Astrocyte of the spinal cord (primary cell): ENCODE measurements around the gene OSBPL9.
"Not testable (repeated sequence)": the region's sequence is repeated elsewhere in the genome, so short reads cannot be mapped to it uniquely, and the experiment has no call there.

Source experiments
- DNase-seq: peaks from one replicate; pipeline ENCODE4 v3.0.0; 2011; ENCODE audit warnings: low read depth, low spot score
- H3K4me3 ChIP-seq: 2 replicates; pipeline ENCODE4 v1.5.1; 2011; ENCODE audit warnings: low read depth, mild to moderate bottlenecking, low read length, moderate library complexity
- CTCF ChIP-seq: IDR thresholded peaks from 2 replicates; pipeline ENCODE4 v1.5.1; 2012; ENCODE audit warnings: low read depth, mild to moderate bottlenecking, low read length, inconsistent platforms
- in situ Hi-C: cut with HindIII; loops from 2 replicates; pipeline ENCODE4 v1.10.0; 2017; ENCODE audit warnings: low sequenced_read_pairs

The OSBPL9 gene

DNA sequence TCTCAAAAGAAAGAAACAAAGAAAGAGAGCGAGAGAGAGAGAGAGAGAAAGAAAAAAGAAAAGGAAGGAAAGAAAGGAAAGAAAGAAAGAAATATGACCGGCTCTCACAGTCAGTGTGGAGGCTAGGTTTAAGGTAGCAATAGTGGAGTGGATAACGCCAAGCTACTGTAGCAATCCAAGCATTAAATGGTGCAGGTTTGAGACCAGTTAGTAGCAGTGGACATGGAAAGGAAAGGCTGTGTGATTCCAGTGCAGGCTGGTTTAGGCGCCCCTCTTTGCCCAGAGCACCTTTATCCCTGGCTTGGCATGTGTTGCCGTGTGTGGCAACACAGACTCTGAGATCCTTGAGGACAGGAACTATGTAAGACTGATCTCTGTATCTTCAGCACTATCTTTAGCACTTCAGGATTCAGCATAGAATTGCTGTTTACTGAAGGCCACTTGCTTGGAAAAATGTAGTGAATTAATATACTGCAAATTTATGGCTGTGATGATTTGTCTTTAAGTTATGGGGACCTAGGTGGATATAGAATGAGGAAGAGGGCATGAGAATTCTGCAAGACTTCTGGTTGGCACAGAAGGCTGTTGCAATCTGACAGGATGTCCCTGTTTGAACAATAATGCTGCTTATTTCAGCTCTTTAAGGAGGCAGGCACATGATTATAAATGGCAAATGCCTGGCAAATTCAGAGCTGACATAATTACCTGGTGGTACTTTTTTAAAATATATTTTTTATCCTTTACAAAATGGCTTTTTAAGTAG lies 10.8 kb upstream of the OSBPL9 start:
- in situ Hi-C loops = no loop called here
- no peak for TF ChIP-seq CTCF
- no peak for DNase-seq
- no peak overlapping the region for H3K4me3 ChIP-seq

DNA sequence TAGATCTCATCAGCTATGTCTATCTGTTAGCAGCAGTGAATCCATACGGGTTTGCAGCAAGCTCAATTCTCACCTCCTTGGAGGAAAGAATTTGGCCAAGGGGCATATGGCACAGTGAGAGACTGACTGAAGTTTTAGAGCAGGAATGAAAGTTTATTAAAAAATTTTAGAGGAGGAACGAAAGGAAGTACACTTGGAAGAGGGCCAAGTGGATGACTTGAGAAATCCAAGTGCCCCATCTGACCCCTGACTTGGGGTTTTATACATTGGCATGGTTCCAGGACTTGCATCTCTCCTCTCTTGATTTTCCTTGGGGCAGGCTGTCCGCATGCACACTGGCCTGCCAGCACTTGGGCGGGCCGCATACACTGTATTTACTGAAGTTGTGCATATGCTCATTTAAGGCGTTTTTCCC lies 9.2 kb upstream of the OSBPL9 start:
- in situ Hi-C loops = no loop called here
- DNase-seq = no peak
- H3K4me3 ChIP-seq = no peak overlapping the region
- TF ChIP-seq CTCF = no peak

DNA sequence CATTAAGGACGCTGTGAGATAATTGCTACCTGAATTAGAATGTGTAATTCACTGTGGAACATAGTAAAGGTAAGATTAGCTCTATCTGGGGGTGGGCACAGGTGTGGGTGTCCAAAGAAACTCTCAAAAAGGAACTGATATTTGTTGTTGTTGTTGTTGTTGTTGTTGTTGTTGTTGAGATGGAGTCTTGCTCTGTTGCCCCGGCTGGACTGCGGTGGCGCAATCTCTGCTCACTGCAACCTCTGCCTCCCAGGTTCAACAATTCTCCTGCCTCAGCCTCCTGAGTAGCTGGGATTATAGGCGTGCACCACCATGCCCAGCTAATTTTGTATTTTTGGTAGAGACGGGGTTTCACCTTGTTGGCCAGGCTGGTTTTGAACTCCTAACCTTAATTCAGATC lies 6.8 kb upstream of the OSBPL9 start:
- H3K4me3 ChIP-seq, in situ Hi-C loops, DNase-seq: not testable (repeated sequence)

DNA sequence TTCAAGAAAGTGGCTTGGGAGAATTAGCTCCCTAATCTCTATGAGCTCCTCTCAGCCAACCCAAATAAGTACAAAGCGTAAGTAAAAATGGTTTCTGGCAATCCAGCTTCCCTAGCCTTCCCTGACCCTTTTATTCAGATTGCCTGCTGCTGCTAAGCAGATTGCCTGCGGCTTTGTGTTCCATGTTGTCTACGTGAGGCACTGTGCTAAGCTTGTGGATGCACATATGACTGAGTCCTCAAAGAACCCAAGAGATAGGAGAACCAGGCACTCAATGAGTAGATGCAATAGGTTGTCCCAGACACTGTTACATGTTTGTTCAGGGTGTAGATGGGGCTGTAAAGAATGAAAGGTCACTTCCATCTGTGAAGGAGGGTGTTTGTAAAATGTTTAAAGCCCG lies 6.3 kb upstream of the OSBPL9 start:
- TF ChIP-seq CTCF = no peak
- no peak overlapping the region for H3K4me3 ChIP-seq
- in situ Hi-C loops = no loop called here
- DNase-seq = no peak

GRCh38 chr1:51612447-51612961 lies 4.4 kb upstream of the OSBPL9 start:
- H3K4me3 ChIP-seq = no peak overlapping the region
- in situ Hi-C loops = no loop called here
- no peak for DNase-seq
- TF ChIP-seq CTCF = no peak

DNA sequence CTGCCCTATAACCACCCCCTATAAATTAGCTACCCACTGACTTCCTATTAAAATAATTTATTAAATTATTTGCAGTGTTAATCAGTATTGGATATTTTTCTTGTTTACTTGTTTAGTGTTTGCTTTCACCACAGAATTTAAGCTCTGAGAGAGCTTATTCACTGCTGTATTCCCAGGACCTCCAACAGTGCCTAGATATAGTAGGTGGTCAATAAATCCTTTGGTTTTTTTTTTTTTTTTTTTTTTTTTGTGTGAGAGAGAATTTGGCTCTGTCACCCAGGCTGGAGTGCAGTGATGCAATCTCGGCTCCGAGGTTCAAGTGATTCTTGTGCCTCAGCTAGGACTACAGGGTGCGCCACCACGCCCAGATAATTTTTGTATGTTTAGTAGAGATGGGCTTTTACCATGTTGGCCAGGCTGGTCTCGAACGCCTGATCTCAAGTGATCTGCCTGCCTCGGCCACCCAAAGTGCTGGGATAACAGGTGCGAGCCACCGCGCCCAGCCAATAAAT lies 1.1 kb upstream of the OSBPL9 start:
- H3K4me3 ChIP-seq = no peak overlapping the region
- in situ Hi-C loops = no loop called here
- no peak for TF ChIP-seq CTCF
- no peak for DNase-seq

- TF ChIP-seq CTCF = no peak
These were observed 402 bp upstream of the OSBPL9 start for GRCh38 chr1:51616490-51616889.

More at GRCh38 chr1:51616490-51616889, 402 bp upstream of the OSBPL9 start:
- H3K4me3 ChIP-seq = peak overlapping the region; percentile 14
- in situ Hi-C loops = no loop called here
- no peak for DNase-seq
